SK-N-SH treated with all-trans-retinoic acid at 6 μM for 48 hours (cell line): ENCODE measurements around the gene TAS2R7.

Experiments used
- ATAC-seq: fragments of 200-7000 bp; cut with Tn5 transposase; 3 replicates; pipeline ENCODE4 v1.9.1; 2020; ENCODE audit warnings: mild to moderate bottlenecking, moderate library complexity
- ARNTL ChIP-seq: fragments of 450-650 bp; formaldehyde crosslinking; IDR thresholded peaks from 2 replicates; pipeline ENCODE4 v1.5.0; 2020; ENCODE audit warnings: low read depth, mild to moderate bottlenecking, moderate library complexity, borderline replicate concordance
- BACH2 ChIP-seq: fragments of 250-450 bp; sonication (Bioruptor Pico); IDR thresholded peaks from 2 replicates; pipeline ENCODE4 v1.9.0; 2021; ENCODE audit warnings: mild to moderate bottlenecking, borderline replicate concordance
- CREB5 ChIP-seq: fragments of 250-450 bp; sonication (Bioruptor Pico); IDR thresholded peaks from 2 replicates; pipeline ENCODE4 v1.5.1; 2020; ENCODE audit warnings: low read depth, mild to moderate bottlenecking, moderate library complexity
- CSDC2 ChIP-seq: fragments of 250-450 bp; sonication (Bioruptor Pico); IDR thresholded peaks from 2 replicates; pipeline ENCODE4 v1.5.0; 2020; ENCODE audit warnings: mild to moderate bottlenecking, moderate library complexity
- ESRRG ChIP-seq: fragments of 250-450 bp; sonication (Bioruptor Pico); IDR thresholded peaks from 2 replicates; pipeline ENCODE4 v1.6.1; 2021; ENCODE audit warnings: mild to moderate bottlenecking
- GLIS3 ChIP-seq: fragments of 250-450 bp; sonication (Bioruptor Pico); IDR thresholded peaks from 2 replicates; pipeline ENCODE4 v1.5.0; 2020; ENCODE audit warnings: mild to moderate bottlenecking, moderate library complexity
- ISL1 ChIP-seq: fragments of 250-450 bp; sonication (Bioruptor Pico); IDR thresholded peaks from 2 replicates; pipeline ENCODE4 v2.1.2; 2022; ENCODE audit warnings: mild to moderate bottlenecking, moderate library complexity
- OSR1 ChIP-seq: fragments of 250-450 bp; sonication (Bioruptor Pico); IDR thresholded peaks from 2 replicates; pipeline ENCODE4 v1.8.0; 2022; ENCODE audit warnings: moderate library complexity, mild to moderate bottlenecking, inconsistent platforms
- PATZ1 ChIP-seq: fragments of 250-450 bp; sonication (Bioruptor Pico); IDR thresholded peaks from 2 replicates; pipeline ENCODE4 v1.8.0; 2020; ENCODE audit warnings: mild to moderate bottlenecking, moderate library complexity, borderline replicate concordance
- POU6F1 ChIP-seq: fragments of 250-450 bp; sonication (Bioruptor Pico); IDR thresholded peaks from 2 replicates; pipeline ENCODE4 v1.8.0; 2021; ENCODE audit warnings: low read depth, mild to moderate bottlenecking, moderate library complexity, borderline replicate concordance
- PPARA ChIP-seq: fragments of 250-450 bp; sonication (Bioruptor Pico); IDR thresholded peaks from 2 replicates; pipeline ENCODE4 v1.5.0; 2020; ENCODE audit warnings: mild to moderate bottlenecking, borderline replicate concordance
- RARB ChIP-seq: fragments of 250-450 bp; sonication (Bioruptor Pico); IDR thresholded peaks from 2 replicates; pipeline ENCODE4 v1.8.0; 2021; ENCODE audit warnings: mild to moderate bottlenecking, moderate library complexity
- SNAI2 ChIP-seq: fragments of 250-450 bp; sonication (Bioruptor Pico); IDR thresholded peaks from 2 replicates; pipeline ENCODE4 v1.5.0; 2020; ENCODE audit warnings: mild to moderate bottlenecking, moderate library complexity
- TCF4 ChIP-seq: fragments of 250-450 bp; sonication (Bioruptor Pico); IDR thresholded peaks from 2 replicates; pipeline ENCODE4 v1.8.0; 2021; ENCODE audit warnings: mild to moderate bottlenecking, moderate library complexity, borderline replicate concordance
- TOX ChIP-seq: fragments of 250-450 bp; sonication (Bioruptor Pico); IDR thresholded peaks from 2 replicates; pipeline ENCODE4 v1.8.0; 2021; ENCODE audit warnings: mild to moderate bottlenecking, moderate library complexity, borderline replicate concordance
- ZC3H10 ChIP-seq: fragments of 250-450 bp; sonication (Bioruptor Pico); IDR thresholded peaks from 2 replicates; pipeline ENCODE4 v1.5.1; 2021; ENCODE audit warnings: mild to moderate bottlenecking, moderate library complexity
- ZFP3 ChIP-seq: fragments of 250-450 bp; sonication (Bioruptor Pico); IDR thresholded peaks from 2 replicates; pipeline ENCODE4 v1.5.0; 2020; ENCODE audit warnings: mild to moderate bottlenecking, moderate library complexity
- ZFP30 ChIP-seq: fragments of 450-650 bp; formaldehyde crosslinking; IDR thresholded peaks from 2 replicates; pipeline ENCODE4 v1.5.0; 2022; ENCODE audit warnings: mild to moderate bottlenecking, moderate library complexity
- ZNF70 ChIP-seq: fragments of 450-650 bp; formaldehyde crosslinking; IDR thresholded peaks from 2 replicates; pipeline ENCODE4 v1.5.0; 2020; ENCODE audit warnings: mild to moderate bottlenecking, moderate library complexity
- ZNF8 ChIP-seq: fragments of 450-650 bp; formaldehyde crosslinking; IDR thresholded peaks from 2 replicates; pipeline ENCODE4 v1.5.0; 2020; ENCODE audit warnings: mild to moderate bottlenecking, moderate library complexity
- TF ChIP-seq, protein P1 (sequence below): fragments of 250-450 bp; sonication (Bioruptor Pico); IDR thresholded peaks from 2 replicates; pipeline ENCODE4 v1.5.1; 2021; ENCODE audit warnings: mild to moderate bottlenecking, moderate library complexity
- TF ChIP-seq, protein P2 (sequence below): fragments of 250-450 bp; sonication (Bioruptor Pico); IDR thresholded peaks from 2 replicates; pipeline ENCODE4 v1.5.0; 2020; ENCODE audit warnings: mild to moderate bottlenecking, moderate library complexity

The TAS2R7 gene

GRCh38 chr12:10756194-10756593 lies 46.2 kb downstream of the TAS2R7 start:
- TF ChIP-seq TOX (CRISPR knock-in tag) (no peak), PPARA (CRISPR knock-in tag) (no peak), RARB (CRISPR knock-in tag) (no peak), CREB5 (no peak), POU6F1 (CRISPR knock-in tag) (no peak), SNAI2 (CRISPR knock-in tag) (no peak), ZFP30 (CRISPR knock-in tag) (no peak), ZNF70 (CRISPR knock-in tag) (no peak), PATZ1 (CRISPR knock-in tag) (no peak), ESRRG (CRISPR knock-in tag) (no peak), ARNTL (CRISPR knock-in tag) (no peak), CSDC2 (CRISPR knock-in tag) (no peak), ZFP3 (CRISPR knock-in tag) (no peak), OSR1 (CRISPR knock-in tag) (no peak), TCF4 (CRISPR knock-in tag) (no peak), ISL1 (CRISPR knock-in tag) (no peak)
- TF ChIP-seq, protein P1, sequence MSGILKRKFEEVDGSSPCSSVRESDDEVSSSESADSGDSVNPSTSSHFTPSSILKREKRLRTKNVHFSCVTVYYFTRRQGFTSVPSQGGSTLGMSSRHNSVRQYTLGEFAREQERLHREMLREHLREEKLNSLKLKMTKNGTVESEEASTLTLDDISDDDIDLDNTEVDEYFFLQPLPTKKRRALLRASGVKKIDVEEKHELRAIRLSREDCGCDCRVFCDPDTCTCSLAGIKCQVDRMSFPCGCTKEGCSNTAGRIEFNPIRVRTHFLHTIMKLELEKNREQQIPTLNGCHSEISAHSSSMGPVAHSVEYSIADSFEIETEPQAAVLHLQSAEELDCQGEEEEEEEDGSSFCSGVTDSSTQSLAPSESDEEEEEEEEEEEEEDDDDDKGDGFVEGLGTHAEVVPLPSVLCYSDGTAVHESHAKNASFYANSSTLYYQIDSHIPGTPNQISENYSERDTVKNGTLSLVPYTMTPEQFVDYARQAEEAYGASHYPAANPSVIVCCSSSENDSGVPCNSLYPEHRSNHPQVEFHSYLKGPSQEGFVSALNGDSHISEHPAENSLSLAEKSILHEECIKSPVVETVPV (CRISPR knock-in tag): no peak

GRCh38 chr12:10753059-10753458 lies 49.4 kb downstream of the TAS2R7 start:
- no peak for ATAC-seq
- TF ChIP-seq ZC3H10 (CRISPR knock-in tag) (no peak), RARB (CRISPR knock-in tag) (no peak), ZFP3 (CRISPR knock-in tag) (no peak), ZNF8 (CRISPR knock-in tag) (no peak), BACH2 (CRISPR knock-in tag) (no peak), TCF4 (CRISPR knock-in tag) (no peak), GLIS3 (CRISPR knock-in tag) (no peak), TOX (CRISPR knock-in tag) (no peak), PATZ1 (CRISPR knock-in tag) (no peak), CSDC2 (CRISPR knock-in tag) (no peak), POU6F1 (CRISPR knock-in tag) (no peak), ARNTL (CRISPR knock-in tag) (no peak), SNAI2 (CRISPR knock-in tag) (no peak)
- TF ChIP-seq, protein P2, sequence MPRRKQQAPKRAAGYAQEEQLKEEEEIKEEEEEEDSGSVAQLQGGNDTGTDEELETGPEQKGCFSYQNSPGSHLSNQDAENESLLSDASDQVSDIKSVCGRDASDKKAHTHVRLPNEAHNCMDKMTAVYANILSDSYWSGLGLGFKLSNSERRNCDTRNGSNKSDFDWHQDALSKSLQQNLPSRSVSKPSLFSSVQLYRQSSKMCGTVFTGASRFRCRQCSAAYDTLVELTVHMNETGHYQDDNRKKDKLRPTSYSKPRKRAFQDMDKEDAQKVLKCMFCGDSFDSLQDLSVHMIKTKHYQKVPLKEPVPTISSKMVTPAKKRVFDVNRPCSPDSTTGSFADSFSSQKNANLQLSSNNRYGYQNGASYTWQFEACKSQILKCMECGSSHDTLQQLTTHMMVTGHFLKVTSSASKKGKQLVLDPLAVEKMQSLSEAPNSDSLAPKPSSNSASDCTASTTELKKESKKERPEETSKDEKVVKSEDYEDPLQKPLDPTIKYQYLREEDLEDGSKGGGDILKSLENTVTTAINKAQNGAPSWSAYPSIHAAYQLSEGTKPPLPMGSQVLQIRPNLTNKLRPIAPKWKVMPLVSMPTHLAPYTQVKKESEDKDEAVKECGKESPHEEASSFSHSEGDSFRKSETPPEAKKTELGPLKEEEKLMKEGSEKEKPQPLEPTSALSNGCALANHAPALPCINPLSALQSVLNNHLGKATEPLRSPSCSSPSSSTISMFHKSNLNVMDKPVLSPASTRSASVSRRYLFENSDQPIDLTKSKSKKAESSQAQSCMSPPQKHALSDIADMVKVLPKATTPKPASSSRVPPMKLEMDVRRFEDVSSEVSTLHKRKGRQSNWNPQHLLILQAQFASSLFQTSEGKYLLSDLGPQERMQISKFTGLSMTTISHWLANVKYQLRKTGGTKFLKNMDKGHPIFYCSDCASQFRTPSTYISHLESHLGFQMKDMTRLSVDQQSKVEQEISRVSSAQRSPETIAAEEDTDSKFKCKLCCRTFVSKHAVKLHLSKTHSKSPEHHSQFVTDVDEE (CRISPR knock-in tag): no peak

More at GRCh38 chr12:10756194-10756593, 46.2 kb downstream of the TAS2R7 start:
- ATAC-seq: no peak
